HepG2 (cell line): ENCODE results near the gene PDE9A. TPM values are rescaled to one million over a fixed set of nuclear protein-coding genes. Genes with fewer than 3 reads are reported as not detected.

Experiments
- CHD4 ChIP-seq: fragments of 200-600 bp; sonication (generic); IDR thresholded peaks from 2 replicates; pipeline ENCODE4 v1.7.0; 2017; ENCODE audit warnings: mild to moderate bottlenecking, low read length, borderline replicate concordance
- CREB1 ChIP-seq, 2 experiments: fragments of 450-650 bp in 1 of 2; IDR thresholded peaks; 2 replicates each; pipeline ENCODE4 v1.6.1; 2016 to 2017; ENCODE audit warnings: control low read depth in 1 of 2, mild to moderate bottlenecking in 1 of 2, missing compliant biosample characterization in 1 of 2, missing genetic modification characterization in 1 of 2
- DR1 ChIP-seq: sonication (generic); formaldehyde crosslinking; IDR thresholded peaks from 2 replicates; pipeline ENCODE4 v1.8.0; 2021; ENCODE audit warnings: mild to moderate bottlenecking, missing genetic modification reagents, inconsistent platforms
- ETV6 ChIP-seq: sonication (generic); formaldehyde crosslinking; conservative IDR thresholded peaks from 2 replicates; pipeline ENCODE4 v1.4.0; 2020; ENCODE audit warnings: missing genetic modification reagents
- FIP1L1 ChIP-seq: fragments of 200-400 bp; formaldehyde crosslinking; IDR thresholded peaks from 2 replicates; pipeline ENCODE4 v1.6.1; 2018; ENCODE audit warnings: low read depth, mild to moderate bottlenecking, low read length, moderate library complexity, borderline replicate concordance; ENCODE audit not compliant: insufficient read depth
- HOXA5 ChIP-seq: sonication (generic); formaldehyde crosslinking; IDR thresholded peaks from 2 replicates; pipeline ENCODE4 v1.4.0; 2020; ENCODE audit warnings: missing genetic modification reagents
- IKZF1 ChIP-seq: fragments of 450-650 bp; IDR thresholded peaks from 2 replicates; pipeline ENCODE4 v1.7.1; 2016
- IKZF5 ChIP-seq: IDR thresholded peaks from 2 replicates; pipeline ENCODE4 v1.6.1; 2018; ENCODE audit warnings: missing genetic modification reagents, mild to moderate bottlenecking, missing compliant biosample characterization
- JUNB ChIP-seq: sonication (generic); formaldehyde crosslinking; IDR thresholded peaks from 2 replicates; pipeline ENCODE4 v1.8.0; 2022; ENCODE audit warnings: missing genetic modification reagents, mild to moderate bottlenecking, borderline replicate concordance
- KLF13 ChIP-seq: sonication (generic); formaldehyde crosslinking; IDR thresholded peaks from 2 replicates; pipeline ENCODE4 v1.4.0; 2020; ENCODE audit warnings: mild to moderate bottlenecking, missing genetic modification reagents
- NFYB ChIP-seq: sonication (generic); formaldehyde crosslinking; IDR thresholded peaks from 2 replicates; pipeline ENCODE4 v1.4.0; 2020; ENCODE audit warnings: missing genetic modification reagents
- PHF21A ChIP-seq: sonication (generic); formaldehyde crosslinking; IDR thresholded peaks from 2 replicates; pipeline ENCODE4 v1.5.0; 2020; ENCODE audit warnings: mild to moderate bottlenecking, missing genetic modification reagents
- PITX1 ChIP-seq: sonication (generic); formaldehyde crosslinking; IDR thresholded peaks from 2 replicates; pipeline ENCODE4 v1.5.1; 2020; ENCODE audit warnings: mild to moderate bottlenecking, missing genetic modification reagents
- PLRG1 ChIP-seq: fragments of 450-650 bp; conservative IDR thresholded peaks from 2 replicates; pipeline ENCODE4 v1.6.1; 2016
- POLR2AphosphoS5 ChIP-seq: IDR thresholded peaks from 2 replicates; pipeline ENCODE4 v1.6.1; 2012; ENCODE audit warnings: low read depth, low read length
- SOX6 ChIP-seq, 2 experiments: fragments of 450-650 bp in 1 of 2; sonication (generic) in 1 of 2; formaldehyde crosslinking in 1 of 2; IDR thresholded peaks; 2 replicates each; pipeline versions ENCODE4 v1.4.0 to v1.6.1; 2017 to 2020; ENCODE audit warnings: antibody characterized with exemption in 1 of 2, mild to moderate bottlenecking in 1 of 2, missing genetic modification reagents in 1 of 2
- SP1 ChIP-seq, 2 experiments: fragments of 450-650 bp in 1 of 2; sonication (generic) in 1 of 2; formaldehyde crosslinking in 1 of 2; IDR thresholded peaks; 2 replicates each; pipeline versions ENCODE4 v1.4.0 to v1.6.1; 2016 to 2020; ENCODE audit warnings: missing genetic modification reagents in 1 of 2
- SP2 ChIP-seq: sonication (generic); formaldehyde crosslinking; IDR thresholded peaks from 2 replicates; pipeline ENCODE4 v1.5.1; 2020; ENCODE audit warnings: mild to moderate bottlenecking, missing genetic modification reagents
- SRSF9 ChIP-seq: fragments of 200-400 bp; formaldehyde crosslinking; IDR thresholded peaks from 2 replicates; pipeline ENCODE4 v1.6.1; 2018; ENCODE audit warnings: borderline replicate concordance, mild to moderate bottlenecking, low read depth, low read length; ENCODE audit not compliant: insufficient read depth, poor library complexity, severe bottlenecking
- TRAFD1 ChIP-seq: sonication (generic); formaldehyde crosslinking; IDR thresholded peaks from 2 replicates; pipeline ENCODE4 v1.5.1; 2020; ENCODE audit warnings: missing genetic modification reagents, mild to moderate bottlenecking, borderline replicate concordance
- ZFAT ChIP-seq: sonication (generic); formaldehyde crosslinking; conservative IDR thresholded peaks from 2 replicates; pipeline ENCODE4 v1.8.1; 2023; ENCODE audit warnings: missing genetic modification reagents, inconsistent platforms
- ZNF24 ChIP-seq: fragments of 450-650 bp; IDR thresholded peaks from 2 replicates; pipeline ENCODE4 v1.6.1; 2017; ENCODE audit warnings: antibody characterized with exemption, mild to moderate bottlenecking
- ZNF260 ChIP-seq: sonication (generic); formaldehyde crosslinking; IDR thresholded peaks from 2 replicates; pipeline ENCODE4 v1.4.0; 2020; ENCODE audit warnings: missing genetic modification reagents, low read depth, mild to moderate bottlenecking, borderline replicate concordance
- ZNF337 ChIP-seq: sonication (generic); formaldehyde crosslinking; IDR thresholded peaks from 2 replicates; pipeline ENCODE4 v1.5.1; 2020; ENCODE audit warnings: missing genetic modification reagents, low read depth, mild to moderate bottlenecking, borderline replicate concordance
- ZNF614 ChIP-seq: IDR thresholded peaks from 2 replicates; pipeline ENCODE4 v1.6.1; 2018; ENCODE audit warnings: missing biosample characterization, missing genetic modification reagents, inconsistent platforms, borderline replicate concordance
- ZNF83 ChIP-seq: sonication (generic); formaldehyde crosslinking; IDR thresholded peaks from 2 replicates; pipeline ENCODE4 v1.4.0; 2020; ENCODE audit warnings: missing genetic modification reagents, mild to moderate bottlenecking, borderline replicate concordance
- polyA plus RNA-seq, 8 experiments: library from polyadenylated mRNA; depleted of rRNA in 3 of 8; stranded (reverse) in 7 of 8; unstranded in 1 of 8; fragments of >200 nt; fragmentation: Illumina TruSeq in 4 of 8; extraction: Trizol in 4 of 8; gene quantifications; 2 replicates each; pipeline versions ENCODE4 v1.2.1 to v1.2.3, GENCODE V29; 2011 to 2016; ENCODE audit warnings: low read depth in 4 of 8, missing spikeins in 1 of 8, mixed read lengths in 1 of 8; ENCODE audit not compliant: insufficient read depth in 1 of 8
- total RNA-seq, 5 experiments: library from RNA; depleted of rRNA; stranded (reverse); fragments of >200 nt; fragmentation: Illumina TruSeq; extraction: Trizol; gene quantifications; 2 replicates each; pipeline ENCODE4 v1.2.3, GENCODE V29; 2016; ENCODE audit warnings: low read depth in 1 of 5
- TF ChIP-seq, protein P1 (sequence below): sonication (generic); formaldehyde crosslinking; conservative IDR thresholded peaks from 2 replicates; pipeline ENCODE4 v1.4.0; 2020; ENCODE audit warnings: missing genetic modification reagents

PDE9A gene
- total and polyA plus RNA-seq, 2 of the 13 experiments (the other 11 are each of a cell fraction or from before 2014, with no cell fraction given): 4.6 to 19.7 TPM

GRCh38 chr21:42724226-42724920 is 71.0 kb downstream of the PDE9A start (continued):
- TF ChIP-seq, protein P1, sequence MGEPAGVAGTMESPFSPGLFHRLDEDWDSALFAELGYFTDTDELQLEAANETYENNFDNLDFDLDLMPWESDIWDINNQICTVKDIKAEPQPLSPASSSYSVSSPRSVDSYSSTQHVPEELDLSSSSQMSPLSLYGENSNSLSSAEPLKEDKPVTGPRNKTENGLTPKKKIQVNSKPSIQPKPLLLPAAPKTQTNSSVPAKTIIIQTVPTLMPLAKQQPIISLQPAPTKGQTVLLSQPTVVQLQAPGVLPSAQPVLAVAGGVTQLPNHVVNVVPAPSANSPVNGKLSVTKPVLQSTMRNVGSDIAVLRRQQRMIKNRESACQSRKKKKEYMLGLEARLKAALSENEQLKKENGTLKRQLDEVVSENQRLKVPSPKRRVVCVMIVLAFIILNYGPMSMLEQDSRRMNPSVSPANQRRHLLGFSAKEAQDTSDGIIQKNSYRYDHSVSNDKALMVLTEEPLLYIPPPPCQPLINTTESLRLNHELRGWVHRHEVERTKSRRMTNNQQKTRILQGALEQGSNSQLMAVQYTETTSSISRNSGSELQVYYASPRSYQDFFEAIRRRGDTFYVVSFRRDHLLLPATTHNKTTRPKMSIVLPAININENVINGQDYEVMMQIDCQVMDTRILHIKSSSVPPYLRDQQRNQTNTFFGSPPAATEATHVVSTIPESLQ (CRISPR knock-in tag): no peak
- TF ChIP-seq SOX6 (IDR thresholded peaks at IDR 0.05): no peak
- TF ChIP-seq SOX6 (CRISPR knock-in tag; IDR thresholded peaks at IDR 0.05): peak; percentile 77
- no peak for TF ChIP-seq ZNF337 (CRISPR knock-in tag)
- no peak for TF ChIP-seq SP1 (IDR thresholded peaks at IDR 0.05)
- TF ChIP-seq SP1 (CRISPR knock-in tag; IDR thresholded peaks at IDR 0.05): no peak
- no peak for TF ChIP-seq FIP1L1
- TF ChIP-seq DR1 (CRISPR knock-in tag): no peak
- TF ChIP-seq ZNF83 (CRISPR knock-in tag): no peak
- TF ChIP-seq IKZF1: no peak
- TF ChIP-seq POLR2AphosphoS5: no peak
- peak; percentile 57; the same call in 1 of the 2 replicates for TF ChIP-seq PHF21A (CRISPR knock-in tag)
- TF ChIP-seq ZNF614: no peak
- TF ChIP-seq TRAFD1 (CRISPR knock-in tag): no peak
- no peak for TF ChIP-seq HOXA5 (CRISPR knock-in tag)
- no peak for TF ChIP-seq SP2 (CRISPR knock-in tag)
- TF ChIP-seq KLF13 (CRISPR knock-in tag): no peak
- no peak for TF ChIP-seq CREB1 (IDR thresholded peaks at IDR 0.05)
- TF ChIP-seq CREB1 (CRISPR knock-in tag; IDR thresholded peaks at IDR 0.05): no peak
- no peak for TF ChIP-seq NFYB (CRISPR knock-in tag)
- no peak for TF ChIP-seq CHD4
- TF ChIP-seq ZNF24: no peak
- no peak for TF ChIP-seq PITX1 (CRISPR knock-in tag)
- no peak for TF ChIP-seq ZFAT (CRISPR knock-in tag)
- TF ChIP-seq ETV6 (CRISPR knock-in tag): no peak
- no peak for TF ChIP-seq SRSF9
- TF ChIP-seq PLRG1: no peak
- no peak for TF ChIP-seq ZNF260 (CRISPR knock-in tag)
- TF ChIP-seq IKZF5 (CRISPR knock-in tag): 0 out of 2 replicates have a peak, but pooled peaks have one; percentile 34
- TF ChIP-seq JUNB: no peak
